ENCODE results near the gene DENND4A. TPM values are rescaled to one million over a fixed set of nuclear protein-coding genes. Genes with fewer than 3 reads are reported as not detected.

DENND4A gene
- total and polyA plus RNA-seq, 2 of the 4 experiments (the other 2 are of a cell fraction): 4.1 to 17.7 TPM

DNA sequence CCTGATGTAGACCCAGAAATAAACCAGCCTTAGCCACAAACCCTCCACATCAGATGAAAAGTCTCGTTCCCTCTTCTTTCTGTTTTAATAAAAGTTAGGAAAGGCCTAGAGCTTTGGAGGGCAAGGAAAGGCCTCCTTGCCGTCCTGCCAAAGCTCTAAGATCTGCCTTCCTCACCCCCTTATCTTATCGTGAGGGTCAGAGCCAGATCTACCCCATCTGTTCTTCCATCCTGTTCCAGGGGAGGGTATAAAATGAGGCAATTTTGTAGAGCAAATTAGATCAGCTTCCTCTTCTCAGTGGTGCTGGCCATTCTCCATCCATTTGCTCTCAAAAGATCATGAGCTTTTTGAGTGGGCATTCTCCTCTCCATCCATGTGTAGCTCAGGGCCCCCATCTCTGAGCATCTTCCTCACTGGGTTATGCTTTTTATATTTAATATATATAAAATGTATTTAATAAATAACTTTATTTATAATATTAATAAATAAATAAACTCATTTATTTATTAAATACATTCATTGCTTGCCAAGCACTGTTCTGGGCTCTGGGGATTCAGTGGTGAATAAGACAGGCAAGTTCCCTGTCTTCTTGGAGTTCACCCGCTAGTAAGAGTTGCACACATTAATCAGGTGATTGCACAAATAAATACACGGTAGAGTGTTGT lies 172.3 kb downstream of the DENND4A start:
- H2AFZ ChIP-seq (replicated peaks; ENCODE audit: low read length, poor library complexity): no peak overlapping the region
- WGBS, 2 experiments (ENCODE audit: extremely low coverage in 2 of 2, insufficient read length in 1 of 2): no CpG with 5 or more reads among the region's 5 CpGs
- DNase-seq: no peak
- H3K23ac ChIP-seq (ENCODE audit: low read depth, low read length): no peak overlapping the region
- TF ChIP-seq SMC3 (IDR thresholded peaks at IDR 0.05; ENCODE audit: low read depth, low read length): no peak
- no peak for TF ChIP-seq POLR2A (IDR thresholded peaks at IDR 0.05; ENCODE audit: low read depth, low read length)
- TF ChIP-seq RAD21 (IDR thresholded peaks at IDR 0.05; ENCODE audit: low read length): no peak
- no peak for TF ChIP-seq MAFK (IDR thresholded peaks at IDR 0.05; ENCODE audit: low read depth, low read length)
- H3K27me3 ChIP-seq (ENCODE audit: control insufficient read depth, insufficient read depth, low read length): no peaks in the 10 kb centered on the region
- H2BK5ac ChIP-seq (ENCODE audit: low read depth, low read length, poor library complexity, severe bottlenecking): no peak overlapping the region
- H3K9me1 ChIP-seq (ENCODE audit: insufficient read depth, low read length): no peaks in the 10 kb centered on the region; the same call in 1 of the 2 replicates
- BruUV-seq (replicated peaks): no TSS peak
- no peak overlapping the region for H3K14ac ChIP-seq (replicated peaks; ENCODE audit: low read depth, low read length)
- H4K20me1 ChIP-seq (ENCODE audit: insufficient read depth, low read length): no peaks in the 10 kb centered on the region
- no peaks in the 10 kb centered on the region for H3K4me1 ChIP-seq (ENCODE audit: control insufficient read depth, insufficient read depth, low read length)
- no peak overlapping the region for H3K27ac ChIP-seq (ENCODE audit: insufficient read depth, low read length)
- no peak overlapping the region for H3K4ac ChIP-seq (ENCODE audit: low read depth, low read length)
- no peak overlapping the region for H3K9ac ChIP-seq (ENCODE audit: low read depth, low read length)
- H2AK5ac ChIP-seq (ENCODE audit: low read depth, low read length): no peak overlapping the region
- no peak for ATAC-seq (ENCODE audit: low read depth)
- in situ Hi-C loops (cut with MboI; ENCODE audit: low sequenced_read_pairs): loop anchor here (25.0 kb wide), 1 partner anchor 668 kb away; the partner anchor contains the start of gene DIS3L
- no peaks in the 10 kb centered on the region for H3K79me1 ChIP-seq (ENCODE audit: low read depth in 1 of 2, low read length in 2 of 2)
- H3K4me3 ChIP-seq (ENCODE audit: insufficient read depth, low read depth, low read length): no peak overlapping the region
- no peak overlapping the region for H2BK20ac ChIP-seq (ENCODE audit: low read depth, low read length)
- H3K4me2 ChIP-seq (ENCODE audit: low read depth, low read length): no peak overlapping the region
- no peak overlapping the region for H4K91ac ChIP-seq (ENCODE audit: insufficient read depth, low read depth, low read length)
- H3K56ac ChIP-seq (ENCODE audit: extremely low read depth, insufficient read depth, low read length): no peak overlapping the region
- no peak overlapping the region for H2BK120ac ChIP-seq (ENCODE audit: low read depth, low read length)
- H4K8ac ChIP-seq (ENCODE audit: low read depth in 2 of 2, low read length in 2 of 2): no peak overlapping the region
- no peak overlapping the region for H2AK9ac ChIP-seq (replicated peaks; ENCODE audit: low read depth, low read length, poor library complexity)
- no peaks in the 10 kb centered on the region for H3K36me3 ChIP-seq (ENCODE audit: control insufficient read depth, insufficient read depth, low read length)
- H3K18ac ChIP-seq (ENCODE audit: low read depth, low read length): no peak overlapping the region
- H4K5ac ChIP-seq (ENCODE audit: low read depth, low read length): no peak overlapping the region
- POLR2A ChIA-PET (ENCODE audit: unreplicated experiment): no interaction called here
- no peak overlapping the region for H2BK15ac ChIP-seq (ENCODE audit: low read depth, low read length)
- H3K9me3 ChIP-seq (ENCODE audit: control insufficient read depth, insufficient read depth, low read length): no peaks in the 10 kb centered on the region
- dilution Hi-C loops (cut with HindIII; ENCODE audit: low sequenced_read_pairs, unreplicated experiment): no loop called here
- CTCF ChIA-PET: no interaction called here
- intact Hi-C loops (cut with micrococcal nuclease): no loop called here
